ENCODE data around the gene ZNF804B. TPM values are rescaled to one million over a fixed set of nuclear protein-coding genes. Genes with fewer than 3 reads are reported as not detected.

Gene ZNF804B
- polyA plus RNA-seq (ENCODE audit: insufficient read depth in 1 of 5, insufficient read length in 5 of 5, low replicate concordance in 1 of 5): under 1 TPM; 0.04 to 0.11 (median 0.09) TPM
- long read RNA-seq, donor 1: 0 reads
- long read RNA-seq, donor 2: 0 reads
- long read RNA-seq, donor 3: 0 reads
- long read RNA-seq, donor 4, partial matches to known transcripts: 0 of 1 reads
- long read RNA-seq, donor 4, other reads (novel, unspliced or antisense): 0 of 1 reads
- long read RNA-seq, donor 5: 0 reads
- long read RNA-seq, donor 6: 0 reads
- long read RNA-seq, donor 7: 0 reads
- long read RNA-seq, donor 8: 0 reads

- DNase-seq: no peak
Measured at GRCh38 chr7:88759230-88760135, at the start of gene ZNF804B. Gene ZNF804B (plus strand): TSS chr7:88759700. CDS start chr7:88759977, 277 bp downstream.

- no peak for DNase-seq
Measured at GRCh38 chr7:88735920-88736319, 23.6 kb upstream of the ZNF804B start.

GRCh38 chr7:88737632-88738031 lies 21.9 kb upstream of the ZNF804B start:
- no peak for DNase-seq

- DNase-seq: no peak
Measured at GRCh38 chr7:88746126-88746525, 13.4 kb upstream of the ZNF804B start.

- no peak for DNase-seq
Measured at GRCh38 chr7:88756802-88757201, 2.7 kb upstream of the ZNF804B start.

GRCh38 chr7:88757371-88757770 lies 2.1 kb upstream of the ZNF804B start:
- DNase-seq: no peak

GRCh38 chr7:88758381-88759229 lies 895 bp upstream of the ZNF804B start:
- DNase-seq: no peak

GRCh38 chr7:88760136-88760515 lies 626 bp downstream of the ZNF804B start:
- DNase-seq: no peak

GRCh38 chr7:88761779-88762178 lies 2.3 kb downstream of the ZNF804B start:
- DNase-seq: no peak

- DNase-seq: no peak
Measured at GRCh38 chr7:88771417-88771816, 11.9 kb downstream of the ZNF804B start.

- DNase-seq: no peak
Measured at GRCh38 chr7:88772776-88773175, 13.3 kb downstream of the ZNF804B start.

GRCh38 chr7:88775838-88776237 lies 16.3 kb downstream of the ZNF804B start:
- DNase-seq: no peak

- no peak for DNase-seq
Measured at GRCh38 chr7:88787777-88788176, 28.3 kb downstream of the ZNF804B start.

- DNase-seq: no peak
Measured at GRCh38 chr7:88789480-88790064, 30.1 kb downstream of the ZNF804B start.

GRCh38 chr7:88791891-88792290 lies 32.4 kb downstream of the ZNF804B start:
- DNase-seq: no peak

GRCh38 chr7:88792361-88792760 lies 32.9 kb downstream of the ZNF804B start:
- DNase-seq: no peak

- no peak for DNase-seq
Measured at GRCh38 chr7:88795553-88795952, 36.1 kb downstream of the ZNF804B start, which contains the start of gene TEX47. Gene TEX47 (minus strand): TSS chr7:88795737. CDS start chr7:88794942, 795 bp downstream.

- DNase-seq: no peak
Measured at GRCh38 chr7:88801046-88801445, 41.5 kb downstream of the ZNF804B start.

- DNase-seq: no peak
Measured at GRCh38 chr7:88806280-88807037, 47.0 kb downstream of the ZNF804B start.

GRCh38 chr7:88818552-88818951 lies 59.1 kb downstream of the ZNF804B start:
- no peak for DNase-seq

GRCh38 chr7:88826222-88826621 lies 66.7 kb downstream of the ZNF804B start:
- no peak for DNase-seq
